Measurements from ENCODE around the gene KLHL21.
"Not testable (repeated sequence)": the region's sequence is repeated elsewhere in the genome, so short reads cannot be mapped to it uniquely, and the experiment has no call there.

Gene KLHL21

DNA sequence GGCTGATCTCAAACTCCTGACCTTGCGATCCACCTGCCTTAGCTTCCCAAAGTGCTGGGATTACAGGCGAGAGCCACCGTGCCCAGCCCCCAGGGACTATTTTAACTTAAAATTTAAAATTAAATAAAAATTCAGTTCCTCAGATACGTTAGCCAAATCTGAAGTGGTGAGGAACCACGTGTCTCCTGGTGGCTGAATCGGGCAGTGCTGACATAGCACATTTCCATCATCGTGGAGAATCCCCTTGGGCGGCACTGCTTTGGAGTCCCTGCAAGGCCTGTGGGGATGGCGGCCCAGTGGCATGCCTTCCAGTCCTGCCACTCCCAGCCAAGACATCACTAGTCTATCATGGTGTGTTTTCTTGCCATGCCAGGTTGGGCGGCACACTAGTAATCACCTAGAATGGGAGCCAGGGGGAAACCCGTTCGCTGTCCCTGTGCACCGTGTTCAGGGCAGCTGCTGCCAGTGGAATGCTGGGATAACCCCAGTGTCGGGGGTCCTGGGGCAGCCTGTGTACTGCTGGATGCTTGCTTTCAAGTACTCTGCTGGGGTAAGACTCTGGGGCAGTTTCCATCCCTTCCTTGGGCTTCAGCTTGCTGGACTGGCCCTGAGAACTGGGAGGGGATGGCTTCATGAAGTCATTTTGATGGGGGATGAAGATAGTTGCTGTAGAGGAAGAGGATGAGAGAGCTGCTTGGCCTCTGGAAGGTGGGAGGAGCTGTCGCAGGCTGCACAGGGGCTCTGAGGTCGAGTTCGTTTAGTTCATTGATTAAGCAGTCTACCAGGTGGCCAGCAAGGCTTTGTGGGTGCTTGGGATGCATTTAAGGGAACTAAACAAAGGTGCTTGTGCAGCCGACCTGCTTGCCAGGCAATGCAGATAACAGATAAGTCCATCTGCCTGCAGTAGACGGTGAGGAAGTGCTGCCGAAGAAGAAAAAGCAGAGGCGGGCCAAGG is 18.3 kb downstream of the KLHL21 start:
- DNase-seq (ENCODE audit: low read depth), result no peak

- no peak for DNase-seq (ENCODE audit: low read depth)
These were observed 20.3 kb downstream of the KLHL21 start for GRCh38 chr1:6582370-6582769.

DNA sequence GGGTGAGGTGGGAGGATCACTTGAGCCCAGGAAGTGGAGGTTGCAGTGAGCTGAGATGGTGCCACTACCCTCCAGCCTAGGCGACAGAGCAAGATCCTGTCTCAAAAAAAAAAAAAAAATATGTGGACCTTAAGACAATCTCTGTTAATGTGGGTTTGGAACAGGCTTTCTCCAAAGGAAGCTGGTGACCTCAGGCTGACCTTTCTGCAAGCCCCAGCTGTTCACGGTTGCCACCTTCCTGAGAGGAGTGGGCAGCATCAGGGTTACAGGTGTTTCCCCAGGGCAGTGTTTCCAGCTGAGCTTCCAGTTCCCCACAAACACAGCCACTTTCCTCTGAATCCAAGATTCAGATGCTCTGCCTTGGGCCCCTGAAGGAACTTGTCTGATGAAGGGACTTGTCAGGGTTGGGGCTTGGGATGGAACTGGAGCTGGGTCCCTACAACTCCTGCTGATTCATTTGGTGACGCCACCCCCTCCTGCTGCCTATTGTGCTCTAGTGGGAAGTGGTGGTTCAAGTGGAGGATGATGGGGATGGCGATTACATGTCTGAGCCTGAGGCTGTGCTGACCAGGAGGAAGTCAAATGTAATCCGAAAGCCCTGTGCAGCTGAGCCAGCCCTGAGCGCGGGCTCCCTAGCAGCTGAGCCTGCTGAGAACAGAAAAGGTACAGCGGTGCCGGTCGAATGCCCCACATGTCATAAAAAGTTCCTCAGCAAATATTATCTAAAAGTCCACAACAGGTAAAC is 20.9 kb downstream of the KLHL21 start:
- DNase-seq (ENCODE audit: low read depth), result no peak

- no peak for DNase-seq (ENCODE audit: low read depth)
These were observed 21.9 kb downstream of the KLHL21 start for GRCh38 chr1:6580593-6581409.

GRCh38 chr1:6580119-6580592 is 22.5 kb downstream of the KLHL21 start:
- no peak for DNase-seq (ENCODE audit: low read depth)

DNA sequence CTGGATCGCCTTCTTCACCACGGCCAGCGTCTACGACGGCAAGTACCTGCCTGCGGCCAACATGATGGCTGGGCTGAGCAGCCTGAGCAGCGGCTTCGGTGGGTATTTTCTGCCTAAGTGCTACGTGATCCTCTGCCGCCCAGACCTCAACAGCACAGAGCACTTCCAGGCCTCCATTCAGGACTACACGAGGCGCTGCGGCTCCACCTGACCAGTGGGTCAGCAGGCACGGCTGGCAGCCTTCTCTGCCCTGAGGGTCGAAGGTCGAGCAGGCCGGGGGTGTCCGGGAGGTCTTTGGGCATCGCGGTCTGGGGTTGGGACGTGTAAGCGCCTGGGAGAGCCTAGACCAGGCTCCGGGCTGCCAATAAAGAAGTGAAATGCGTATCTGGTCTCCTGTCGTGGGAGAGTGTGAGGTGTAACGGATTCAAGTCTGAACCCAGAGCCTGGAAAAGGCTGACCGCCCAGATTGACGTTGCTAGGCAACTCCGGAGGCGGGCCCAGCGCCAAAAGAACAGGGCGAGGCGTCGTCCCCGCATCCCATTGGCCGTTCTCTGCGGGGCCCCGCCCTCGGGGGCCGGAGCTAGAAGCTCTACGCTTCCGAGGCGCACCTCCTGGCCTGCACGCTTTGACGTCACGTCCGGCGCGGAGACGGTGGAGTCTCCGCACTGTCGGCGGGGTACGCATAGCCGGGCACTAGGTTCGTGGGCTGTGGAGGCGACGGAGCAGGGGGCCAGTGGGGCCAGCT is 23.1 kb downstream of the KLHL21 start, which contains the start of gene ZBTB48:
Gene ZBTB48 (plus strand): TSS at position 621 of the 745 bp plus-strand sequence. CDS start 616 bp downstream, outside the sequence.
- DNase-seq (ENCODE audit: low read depth), result peak; percentile 95

GRCh38 chr1:6578624-6579373 is 23.9 kb downstream of the KLHL21 start:
- no peak for DNase-seq (ENCODE audit: low read depth)

DNA sequence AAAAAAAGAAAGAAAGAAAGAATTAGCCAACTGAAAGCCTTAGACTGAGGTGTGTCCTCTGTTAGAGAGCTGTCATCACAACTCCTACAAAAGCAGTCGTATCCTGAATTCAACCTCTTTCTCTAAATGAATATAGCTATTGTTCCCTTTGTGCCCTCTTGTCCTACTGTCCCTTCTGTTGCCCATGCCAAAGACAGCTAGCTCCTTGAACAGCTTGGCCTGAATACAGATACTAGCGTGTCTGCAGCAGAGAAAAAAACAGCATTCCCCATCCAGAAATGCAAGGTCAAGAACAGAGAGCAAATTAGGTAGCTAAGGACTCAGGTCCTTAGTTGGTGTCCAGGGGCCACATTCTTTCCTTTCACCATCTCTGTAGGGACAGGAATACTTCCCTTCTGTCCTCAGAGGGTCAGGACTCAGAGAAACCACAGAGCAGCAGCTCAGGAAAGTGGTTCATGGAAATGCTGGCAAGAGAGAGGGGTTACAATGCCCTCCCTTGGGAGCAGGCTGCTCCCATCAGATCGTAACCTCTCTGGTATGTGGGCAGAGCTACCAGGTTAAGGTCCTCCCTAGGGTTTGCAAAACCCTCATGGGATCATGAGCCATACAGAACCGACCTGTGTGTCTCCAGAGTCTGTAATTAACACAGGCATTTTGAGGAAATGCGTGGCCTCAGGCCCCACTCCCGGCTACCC is 24.7 kb downstream of the KLHL21 start:
- no peak for DNase-seq (ENCODE audit: low read depth)

DNA sequence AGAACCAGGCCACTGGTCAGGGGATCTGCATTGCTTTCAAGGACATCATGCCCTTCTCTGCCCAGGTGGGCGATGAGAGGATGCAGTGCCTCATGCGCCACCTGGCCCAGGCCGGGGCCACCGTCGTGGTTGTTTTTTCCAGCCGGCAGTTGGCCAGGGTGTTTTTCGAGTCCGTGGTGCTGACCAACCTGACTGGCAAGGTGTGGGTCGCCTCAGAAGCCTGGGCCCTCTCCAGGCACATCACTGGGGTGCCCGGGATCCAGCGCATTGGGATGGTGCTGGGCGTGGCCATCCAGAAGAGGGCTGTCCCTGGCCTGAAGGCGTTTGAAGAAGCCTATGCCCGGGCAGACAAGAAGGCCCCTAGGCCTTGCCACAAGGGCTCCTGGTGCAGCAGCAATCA is 27.9 kb downstream of the KLHL21 start:
- DNase-seq (ENCODE audit: low read depth), result no peak

DNA sequence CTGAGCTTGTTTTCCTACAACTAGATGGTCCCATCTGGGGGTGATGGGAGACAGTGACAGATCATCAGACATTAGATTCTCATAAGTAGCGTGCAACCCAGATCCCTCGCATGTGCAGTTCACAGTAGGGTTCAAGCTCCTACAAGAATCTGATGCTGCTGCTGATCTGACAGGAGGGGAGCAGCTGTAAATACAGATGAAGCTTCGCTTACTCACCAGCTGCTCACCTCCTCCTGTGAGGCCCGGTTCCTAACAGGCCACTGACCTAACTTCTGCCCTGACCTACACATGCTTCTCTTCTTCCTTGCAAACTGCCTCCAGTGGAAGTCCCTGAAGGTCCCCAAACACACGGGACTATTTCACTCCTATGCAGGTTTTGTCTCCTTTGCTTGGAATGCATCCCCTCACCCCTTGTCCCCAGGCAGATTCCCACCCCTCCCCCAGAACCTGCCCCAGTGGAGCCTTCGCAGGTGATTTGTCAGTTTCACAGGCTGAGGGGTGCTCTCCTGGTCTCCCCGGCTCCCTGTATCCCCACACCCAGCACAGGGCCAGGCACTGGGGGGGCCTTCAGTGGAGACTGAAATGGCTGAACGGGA is 28.5 kb downstream of the KLHL21 start:
- DNase-seq (ENCODE audit: low read depth), result no peak

DNA sequence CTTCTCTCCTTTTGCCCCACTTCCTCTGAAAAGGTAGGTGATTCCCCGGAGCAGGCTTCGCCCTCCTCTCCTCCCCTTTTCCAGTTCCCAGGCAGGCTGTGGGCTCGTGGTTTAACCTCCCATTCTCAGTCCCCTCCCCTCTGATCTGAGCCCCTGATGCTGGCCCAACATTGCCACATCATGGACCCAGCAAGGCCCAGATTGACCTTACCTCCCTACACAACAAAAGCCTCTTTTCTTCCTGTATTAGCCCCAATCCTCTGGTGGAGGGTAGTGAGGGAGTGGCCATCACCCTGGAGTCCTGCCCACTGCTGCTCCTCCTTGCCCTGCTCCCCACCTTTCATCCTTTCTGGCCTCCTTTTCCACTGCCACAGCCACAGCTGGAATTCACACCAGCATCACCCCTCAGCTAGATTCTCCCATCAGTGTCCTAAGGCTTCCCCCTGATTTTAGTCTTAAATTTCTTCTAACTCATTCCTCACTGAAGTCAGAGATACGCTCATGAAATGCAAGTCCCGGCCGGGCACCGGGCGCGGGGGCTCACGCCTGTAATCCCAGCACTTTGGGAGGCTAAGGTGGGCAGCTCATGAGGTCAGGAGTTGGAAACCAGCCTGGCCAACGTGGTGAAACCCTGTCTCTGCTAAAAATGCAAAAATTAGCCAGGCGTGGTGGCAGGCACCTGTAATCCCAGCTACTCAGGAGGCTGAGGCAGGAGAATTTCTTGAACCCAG is 29.9 kb downstream of the KLHL21 start:
- DNase-seq (ENCODE audit: low read depth), result no peak

DNA sequence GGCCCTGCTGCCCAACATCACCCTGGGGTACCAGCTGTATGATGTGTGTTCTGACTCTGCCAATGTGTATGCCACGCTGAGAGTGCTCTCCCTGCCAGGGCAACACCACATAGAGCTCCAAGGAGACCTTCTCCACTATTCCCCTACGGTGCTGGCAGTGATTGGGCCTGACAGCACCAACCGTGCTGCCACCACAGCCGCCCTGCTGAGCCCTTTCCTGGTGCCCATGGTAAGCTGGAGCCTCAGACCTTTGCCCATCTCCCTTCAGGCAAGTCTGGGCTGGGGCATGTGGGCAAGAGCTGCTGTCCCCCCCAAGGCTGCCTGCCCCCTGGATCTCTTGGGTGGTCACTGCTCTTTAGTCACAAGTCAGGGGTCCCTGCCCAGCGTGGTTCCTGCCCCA is 31.7 kb downstream of the KLHL21 start:
- no peak for DNase-seq (ENCODE audit: low read depth)

GRCh38 chr1:6570100-6570499 is 32.6 kb downstream of the KLHL21 start:
- DNase-seq (ENCODE audit: low read depth), result no peak

DNA sequence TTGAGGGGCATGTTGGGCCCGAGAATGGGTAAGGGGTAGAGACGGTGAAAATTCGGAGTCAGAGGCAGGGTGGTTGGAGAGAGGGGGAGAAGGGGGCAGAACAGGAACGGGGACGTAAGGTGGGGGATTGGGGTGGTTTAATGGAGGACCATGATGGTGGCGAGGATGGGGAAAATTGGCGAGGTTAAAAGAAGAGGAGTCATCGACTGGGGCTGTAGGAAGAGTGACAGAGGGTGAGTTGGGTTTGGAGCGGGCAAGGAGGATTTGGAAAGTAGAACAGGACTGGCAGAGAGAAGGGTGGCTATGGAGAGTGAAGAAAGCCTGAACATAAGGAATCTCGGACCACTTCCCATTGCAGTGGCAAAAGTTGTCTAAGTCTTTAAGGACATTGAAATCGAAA is 33.6 kb downstream of the KLHL21 start:
- DNase-seq (ENCODE audit: low read depth), result no peak

GRCh38 chr1:6560267-6560666 is 42.4 kb downstream of the KLHL21 start:
- no peak for DNase-seq (ENCODE audit: low read depth)

DNA sequence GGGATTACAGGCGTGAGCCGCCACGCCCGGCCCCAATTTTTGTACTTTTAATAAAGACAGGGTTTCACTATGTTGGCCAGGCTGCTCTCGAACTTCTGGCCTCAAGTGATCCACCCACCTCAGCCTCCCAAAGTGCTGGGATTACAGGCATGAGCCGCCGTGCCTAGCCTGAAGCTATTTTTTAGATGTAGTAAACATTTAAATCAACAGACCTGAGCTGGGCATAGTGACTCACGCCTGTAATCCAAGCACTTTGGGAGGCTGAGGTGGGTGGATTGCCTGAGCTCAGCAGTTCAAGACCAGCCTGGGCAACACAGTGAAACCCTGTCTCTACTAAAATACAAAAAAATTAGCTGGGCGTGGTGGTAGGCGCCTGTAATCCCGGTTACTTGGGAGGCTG is 43.5 kb downstream of the KLHL21 start:
- DNase-seq (ENCODE audit: low read depth), result not testable (repeated sequence)

- DNase-seq (ENCODE audit: low read depth), result no peak
These were observed 45.1 kb downstream of the KLHL21 start for GRCh38 chr1:6557597-6557996.

DNA sequence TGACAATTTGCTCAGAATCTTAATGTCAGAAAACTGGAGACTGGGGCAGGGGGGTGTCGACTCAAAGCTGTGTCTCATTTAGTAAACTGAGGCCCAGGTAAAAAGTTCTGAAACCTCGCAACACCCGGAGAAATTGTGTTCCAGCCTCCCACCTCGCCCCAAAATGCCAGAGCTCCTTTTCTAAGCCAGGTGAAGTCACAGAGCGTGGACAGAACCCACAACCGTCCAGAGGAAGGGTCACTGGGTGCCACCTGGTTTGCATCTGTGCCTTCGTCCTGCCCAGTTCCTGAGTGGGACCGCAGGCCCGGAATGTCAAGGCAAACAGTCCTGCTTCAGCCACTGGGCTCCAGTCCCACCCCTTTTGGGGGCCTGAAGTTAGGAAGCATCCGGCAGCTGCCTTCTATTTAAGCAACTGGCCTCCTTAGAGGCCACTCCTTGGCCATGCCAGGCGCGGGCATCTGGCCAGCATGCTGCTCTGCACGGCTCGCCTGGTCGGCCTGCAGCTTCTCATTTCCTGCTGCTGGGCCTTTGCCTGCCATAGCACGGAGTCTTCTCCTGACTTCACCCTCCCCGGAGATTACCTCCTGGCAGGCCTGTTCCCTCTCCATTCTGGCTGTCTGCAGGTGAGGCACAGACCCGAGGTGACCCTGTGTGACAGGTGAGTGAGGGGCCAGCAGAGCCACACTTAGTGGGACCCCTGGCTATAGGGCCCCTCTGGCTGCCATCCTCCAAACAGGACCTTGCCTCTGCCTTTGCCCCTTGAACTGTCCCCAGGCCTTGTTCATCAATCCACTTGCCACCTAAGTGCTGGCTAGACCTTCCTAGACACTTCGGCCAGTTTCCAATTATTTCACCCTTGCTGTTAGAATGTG is 47.5 kb downstream of the KLHL21 start, which contains the start of gene TAS1R1:
Gene TAS1R1 (plus strand): TSS at position 401 of the 872 bp plus-strand sequence. CDS start 67 bp downstream, at position 468.
- DNase-seq (ENCODE audit: low read depth), result peak; percentile 36
